ENCODE results near the gene BBS2.
A peak's percentile ranks its signal among the peaks of the same experiment; 100 is the strongest.

BBS2 gene

GRCh38 chr16:56519459-56520250 is at the start of gene BBS2:
BBS2 (minus strand) TSS chr16:56520024; CDS start chr16:56519862, 162 bp downstream.
- TF ChIP-seq ZFX (IDR thresholded peaks at IDR 0.05) = peak; percentile 24; the same call in 1 of the 2 replicates
- TF ChIP-seq CTCF (conservative IDR thresholded peaks at IDR 0.05) = no peak; the same call in 1 of the 2 replicates
- H3K27ac ChIP-seq = peak within 1 kb of the TSS; percentile 80

GRCh38 chr16:56564793-56565477 is 45.1 kb upstream of the BBS2 start, which contains the start of gene MT4:
MT4 (plus strand) TSS chr16:56565073; CDS start chr16:56565129, 56 bp downstream.
- no peak within 1 kb of the TSS for H3K27ac ChIP-seq
- TF ChIP-seq CTCF (conservative IDR thresholded peaks at IDR 0.05) (no peak), ZFX (IDR thresholded peaks at IDR 0.05) (no peak)

GRCh38 chr16:56561126-56561525 is 41.3 kb upstream of the BBS2 start:
- no peak overlapping the region for H3K27ac ChIP-seq
- TF ChIP-seq CTCF (conservative IDR thresholded peaks at IDR 0.05) (no peak), ZFX (IDR thresholded peaks at IDR 0.05) (no peak)

GRCh38 chr16:56560447-56560846 is 40.6 kb upstream of the BBS2 start:
- no peak overlapping the region for H3K27ac ChIP-seq
- TF ChIP-seq CTCF (conservative IDR thresholded peaks at IDR 0.05) = no peak
- no peak for TF ChIP-seq ZFX (IDR thresholded peaks at IDR 0.05)

GRCh38 chr16:56559109-56559508 is 39.3 kb upstream of the BBS2 start:
- no peak overlapping the region for H3K27ac ChIP-seq
- no peak for TF ChIP-seq ZFX (IDR thresholded peaks at IDR 0.05)
- TF ChIP-seq CTCF (conservative IDR thresholded peaks at IDR 0.05) = no peak

- TF ChIP-seq CTCF (conservative IDR thresholded peaks at IDR 0.05) (no peak), ZFX (IDR thresholded peaks at IDR 0.05) (no peak)
- no peak overlapping the region for H3K27ac ChIP-seq
These were observed 38.4 kb upstream of the BBS2 start for GRCh38 chr16:56558024-56558747.

Measured in C4-2B (cell line).